K562 (cell line): ENCODE results near the gene YKT6. TPM values are rescaled to one million over a fixed set of nuclear protein-coding genes. Genes with fewer than 3 reads are reported as not detected.

Experiments
- CREB1 ChIP-seq, 2 experiments: sonication (generic) in 1 of 2; formaldehyde crosslinking in 1 of 2; IDR thresholded peaks; 2 replicates each; pipeline versions ENCODE4 v1.6.1 to v1.8.0; 2012 to 2022; ENCODE audit warnings: inconsistent platforms in 1 of 2, mild to moderate bottlenecking in 1 of 2, missing genetic modification reagents in 1 of 2, moderate library complexity in 1 of 2
- CTBP1 ChIP-seq: fragments of 450-650 bp; IDR thresholded peaks from 2 replicates; pipeline ENCODE4 v1.6.1; 2016; ENCODE audit warnings: borderline replicate concordance
- ETV1 ChIP-seq: fragments of 450-650 bp; conservative IDR thresholded peaks from 2 replicates; pipeline ENCODE4 v1.6.1; 2016; ENCODE audit warnings: missing genetic modification characterization, control low read depth, low read depth, missing compliant biosample characterization
- HCFC1 ChIP-seq: IDR thresholded peaks from 2 replicates; pipeline ENCODE4 v1.6.1; 2012; ENCODE audit warnings: low read depth, low read length, improper control_type of control experiment
- PCBP1 ChIP-seq: fragments of 200-400 bp; formaldehyde crosslinking; IDR thresholded peaks from 2 replicates; pipeline ENCODE4 v1.6.1; 2018; ENCODE audit warnings: mild to moderate bottlenecking, low read depth, low read length; ENCODE audit not compliant: poor library complexity, severe bottlenecking
- POU5F1 ChIP-seq: fragments of 150-350 bp; IDR thresholded peaks from 2 replicates; pipeline ENCODE4 v1.6.1; 2014; ENCODE audit warnings: borderline replicate concordance, low read length, low read depth, mild to moderate bottlenecking; ENCODE audit not compliant: partially characterized antibody
- RAD21 ChIP-seq, 2 experiments: fragments of 250-450 bp in 1 of 2; fragments of 450-650 bp in 1 of 2; sonication (Bioruptor Pico) in 1 of 2; formaldehyde crosslinking in 1 of 2; IDR thresholded peaks in 1 of 2; conservative IDR thresholded peaks in 1 of 2; 2 replicates each; pipeline versions ENCODE4 v1.4.0 to v1.8.0; 2020 to 2022; ENCODE audit warnings: mild to moderate bottlenecking in 2 of 2, moderate library complexity in 1 of 2
- RBM34 ChIP-seq: fragments of 200-400 bp; formaldehyde crosslinking; IDR thresholded peaks from 2 replicates; pipeline ENCODE4 v1.6.1; 2018; ENCODE audit warnings: low read length, borderline replicate concordance; ENCODE audit not compliant: insufficient read depth
- ZFP36 ChIP-seq: fragments of 150-350 bp; IDR thresholded peaks from 2 replicates; pipeline ENCODE4 v1.6.1; 2018; ENCODE audit warnings: low read length, low read depth; ENCODE audit not compliant: partially characterized antibody
- polyA plus RNA-seq, 8 experiments: library from polyadenylated mRNA; depleted of rRNA in 4 of 8; stranded (reverse) in 5 of 8; unstranded in 3 of 8; fragments of >200 nt; fragmentation: Nextera tagmentation in 2 of 8; fragmentation: Illumina TruSeq in 1 of 8; extraction: Ambion mirVana in 2 of 8; extraction: Trizol in 1 of 8; gene quantifications; 2 replicates each; pipeline versions ENCODE4 v1.2.1 to v1.2.3, GENCODE V29; 2011 to 2014; ENCODE audit warnings: inconsistent platforms in 1 of 8, missing spikeins in 1 of 8
- total RNA-seq, 7 experiments: library from RNA; depleted of rRNA in 6 of 7; stranded (reverse); fragments of >200 nt in 6 of 7; fragmentation: Illumina TruSeq in 2 of 7; extraction: Trizol in 2 of 7; gene quantifications; 2 replicates each; pipeline versions ENCODE4 v1.2.1 to v1.2.3, GENCODE V29; 2011 to 2021; ENCODE audit warnings: low replicate concordance in 1 of 7
- TF ChIP-seq, protein P1 (sequence below): IDR thresholded peaks from 2 replicates; pipeline ENCODE4 v1.6.1; 2014; ENCODE audit warnings: antibody characterized with exemption
- TF ChIP-seq, protein P2 (sequence below), 2 experiments: fragments of 450-650 bp in 1 of 2; IDR thresholded peaks; 2 replicates each; pipeline ENCODE4 v1.6.1; 2011 to 2017; ENCODE audit warnings: low read depth in 2 of 2, antibody characterized with exemption in 1 of 2, borderline replicate concordance in 1 of 2, low read length in 1 of 2, mild to moderate bottlenecking in 1 of 2, mixed read lengths in 1 of 2; ENCODE audit not compliant: control insufficient read depth in 1 of 2
- TF ChIP-seq, protein P3 (sequence below): fragments of 450-650 bp; IDR thresholded peaks from 2 replicates; pipeline ENCODE4 v1.6.1; 2017; ENCODE audit warnings: mild to moderate bottlenecking, moderate library complexity
- TF ChIP-seq, protein P4 (sequence below): sonication (generic); formaldehyde crosslinking; IDR thresholded peaks from 2 replicates; pipeline ENCODE4 v1.8.1; 2023; ENCODE audit warnings: mild to moderate bottlenecking, missing genetic modification reagents
- TF ChIP-seq, protein P5 (sequence below): IDR thresholded peaks from 3 replicates; pipeline ENCODE4 v1.6.1; 2011; ENCODE audit warnings: borderline replicate concordance, mild to moderate bottlenecking; ENCODE audit not compliant: insufficient read length, insufficient read depth

Gene YKT6
- total and polyA plus RNA-seq, 9 of the 15 experiments (the other 6 are each of a cell fraction or from before 2014, with no cell fraction given) = 1.6 to 90.6 (median 75.1) TPM

DNA sequence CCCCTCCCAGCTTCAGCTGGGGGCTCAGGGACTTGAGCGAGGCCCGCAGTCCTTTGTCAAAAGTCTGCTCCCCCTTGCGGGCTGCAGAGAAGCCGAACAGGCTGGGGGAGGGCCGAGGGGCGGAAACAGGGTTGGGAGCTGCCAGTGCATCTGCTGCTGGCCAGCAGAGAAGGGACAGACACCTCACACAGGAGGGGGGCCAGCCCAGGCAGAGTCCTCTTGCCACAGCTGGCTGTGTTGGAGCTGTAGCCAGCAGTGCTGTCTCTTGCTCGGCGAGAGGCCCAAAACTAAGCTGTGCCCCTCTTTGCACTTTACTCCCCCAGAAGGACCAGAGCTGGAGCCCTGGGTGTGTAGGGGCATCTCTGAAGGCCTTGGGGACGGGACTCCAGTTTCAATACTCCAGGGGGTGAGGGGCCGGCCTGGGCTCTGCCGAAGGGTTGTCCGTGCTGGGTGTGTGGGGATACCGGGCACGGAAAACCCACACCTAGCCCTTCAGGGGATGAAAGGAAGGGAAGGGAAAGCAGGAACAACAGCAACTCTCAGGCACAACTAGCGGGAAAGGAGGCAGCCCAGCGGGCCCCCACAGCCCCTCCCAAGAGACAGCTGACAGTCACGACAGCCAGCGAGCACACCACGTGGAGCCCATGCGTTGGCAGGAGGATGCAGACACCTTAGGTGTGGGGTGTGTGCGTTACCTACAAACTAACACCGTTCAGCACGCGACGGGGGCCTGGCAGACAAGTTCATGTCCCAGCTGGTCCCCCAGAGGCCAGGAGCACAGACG is 17.8 kb downstream of the YKT6 start (continued):
- TF ChIP-seq, protein P1, sequence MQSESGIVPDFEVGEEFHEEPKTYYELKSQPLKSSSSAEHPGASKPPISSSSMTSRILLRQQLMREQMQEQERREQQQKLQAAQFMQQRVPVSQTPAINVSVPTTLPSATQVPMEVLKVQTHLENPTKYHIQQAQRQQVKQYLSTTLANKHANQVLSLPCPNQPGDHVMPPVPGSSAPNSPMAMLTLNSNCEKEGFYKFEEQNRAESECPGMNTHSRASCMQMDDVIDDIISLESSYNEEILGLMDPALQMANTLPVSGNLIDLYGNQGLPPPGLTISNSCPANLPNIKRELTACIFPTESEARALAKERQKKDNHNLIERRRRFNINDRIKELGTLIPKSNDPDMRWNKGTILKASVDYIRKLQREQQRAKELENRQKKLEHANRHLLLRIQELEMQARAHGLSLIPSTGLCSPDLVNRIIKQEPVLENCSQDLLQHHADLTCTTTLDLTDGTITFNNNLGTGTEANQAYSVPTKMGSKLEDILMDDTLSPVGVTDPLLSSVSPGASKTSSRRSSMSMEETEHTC = no peak
- TF ChIP-seq HCFC1 (0 out of 2 replicates have a peak, but pooled peaks have one; percentile 13), ETV1 (tag) (peak; percentile 17; the same call in 1 of the 2 replicates), RAD21 (CRISPR knock-in tag; conservative IDR thresholded peaks at IDR 0.05 in 1 of 2, IDR thresholded peaks at IDR 0.05 in 1 of 2) (peak in 1 of 2 experiments; percentile 41; a peak in 1 of 4 replicates), PCBP1 (no peak), CTBP1 (peak; percentile 31; the same call in 1 of the 2 replicates), POU5F1 (no peak), RBM34 (no peak), ZFP36 (no peak), CREB1 (IDR thresholded peaks at IDR 0.05) (no peak), CREB1 (CRISPR knock-in tag; IDR thresholded peaks at IDR 0.05) (no peak; the same call in 1 of the 2 replicates)
- TF ChIP-seq, protein P2, sequence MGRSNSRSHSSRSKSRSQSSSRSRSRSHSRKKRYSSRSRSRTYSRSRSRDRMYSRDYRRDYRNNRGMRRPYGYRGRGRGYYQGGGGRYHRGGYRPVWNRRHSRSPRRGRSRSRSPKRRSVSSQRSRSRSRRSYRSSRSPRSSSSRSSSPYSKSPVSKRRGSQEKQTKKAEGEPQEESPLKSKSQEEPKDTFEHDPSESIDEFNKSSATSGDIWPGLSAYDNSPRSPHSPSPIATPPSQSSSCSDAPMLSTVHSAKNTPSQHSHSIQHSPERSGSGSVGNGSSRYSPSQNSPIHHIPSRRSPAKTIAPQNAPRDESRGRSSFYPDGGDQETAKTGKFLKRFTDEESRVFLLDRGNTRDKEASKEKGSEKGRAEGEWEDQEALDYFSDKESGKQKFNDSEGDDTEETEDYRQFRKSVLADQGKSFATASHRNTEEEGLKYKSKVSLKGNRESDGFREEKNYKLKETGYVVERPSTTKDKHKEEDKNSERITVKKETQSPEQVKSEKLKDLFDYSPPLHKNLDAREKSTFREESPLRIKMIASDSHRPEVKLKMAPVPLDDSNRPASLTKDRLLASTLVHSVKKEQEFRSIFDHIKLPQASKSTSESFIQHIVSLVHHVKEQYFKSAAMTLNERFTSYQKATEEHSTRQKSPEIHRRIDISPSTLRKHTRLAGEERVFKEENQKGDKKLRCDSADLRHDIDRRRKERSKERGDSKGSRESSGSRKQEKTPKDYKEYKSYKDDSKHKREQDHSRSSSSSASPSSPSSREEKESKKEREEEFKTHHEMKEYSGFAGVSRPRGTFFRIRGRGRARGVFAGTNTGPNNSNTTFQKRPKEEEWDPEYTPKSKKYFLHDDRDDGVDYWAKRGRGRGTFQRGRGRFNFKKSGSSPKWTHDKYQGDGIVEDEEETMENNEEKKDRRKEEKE (IDR thresholded peaks at IDR 0.05; ENCODE audit: borderline replicate concordance in 1 of 2, control insufficient read depth in 1 of 2, low read depth in 2 of 2, low read length in 1 of 2) = no peak
- TF ChIP-seq, protein P3, sequence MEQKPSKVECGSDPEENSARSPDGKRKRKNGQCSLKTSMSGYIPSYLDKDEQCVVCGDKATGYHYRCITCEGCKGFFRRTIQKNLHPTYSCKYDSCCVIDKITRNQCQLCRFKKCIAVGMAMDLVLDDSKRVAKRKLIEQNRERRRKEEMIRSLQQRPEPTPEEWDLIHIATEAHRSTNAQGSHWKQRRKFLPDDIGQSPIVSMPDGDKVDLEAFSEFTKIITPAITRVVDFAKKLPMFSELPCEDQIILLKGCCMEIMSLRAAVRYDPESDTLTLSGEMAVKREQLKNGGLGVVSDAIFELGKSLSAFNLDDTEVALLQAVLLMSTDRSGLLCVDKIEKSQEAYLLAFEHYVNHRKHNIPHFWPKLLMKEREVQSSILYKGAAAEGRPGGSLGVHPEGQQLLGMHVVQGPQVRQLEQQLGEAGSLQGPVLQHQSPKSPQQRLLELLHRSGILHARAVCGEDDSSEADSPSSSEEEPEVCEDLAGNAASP = no peak
- TF ChIP-seq, protein P4, sequence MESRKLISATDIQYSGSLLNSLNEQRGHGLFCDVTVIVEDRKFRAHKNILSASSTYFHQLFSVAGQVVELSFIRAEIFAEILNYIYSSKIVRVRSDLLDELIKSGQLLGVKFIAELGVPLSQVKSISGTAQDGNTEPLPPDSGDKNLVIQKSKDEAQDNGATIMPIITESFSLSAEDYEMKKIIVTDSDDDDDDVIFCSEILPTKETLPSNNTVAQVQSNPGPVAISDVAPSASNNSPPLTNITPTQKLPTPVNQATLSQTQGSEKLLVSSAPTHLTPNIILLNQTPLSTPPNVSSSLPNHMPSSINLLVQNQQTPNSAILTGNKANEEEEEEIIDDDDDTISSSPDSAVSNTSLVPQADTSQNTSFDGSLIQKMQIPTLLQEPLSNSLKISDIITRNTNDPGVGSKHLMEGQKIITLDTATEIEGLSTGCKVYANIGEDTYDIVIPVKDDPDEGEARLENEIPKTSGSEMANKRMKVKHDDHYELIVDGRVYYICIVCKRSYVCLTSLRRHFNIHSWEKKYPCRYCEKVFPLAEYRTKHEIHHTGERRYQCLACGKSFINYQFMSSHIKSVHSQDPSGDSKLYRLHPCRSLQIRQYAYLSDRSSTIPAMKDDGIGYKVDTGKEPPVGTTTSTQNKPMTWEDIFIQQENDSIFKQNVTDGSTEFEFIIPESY (CRISPR knock-in tag) = 0 out of 2 replicates have a peak, but pooled peaks have one; percentile 20
- TF ChIP-seq, protein P5, sequence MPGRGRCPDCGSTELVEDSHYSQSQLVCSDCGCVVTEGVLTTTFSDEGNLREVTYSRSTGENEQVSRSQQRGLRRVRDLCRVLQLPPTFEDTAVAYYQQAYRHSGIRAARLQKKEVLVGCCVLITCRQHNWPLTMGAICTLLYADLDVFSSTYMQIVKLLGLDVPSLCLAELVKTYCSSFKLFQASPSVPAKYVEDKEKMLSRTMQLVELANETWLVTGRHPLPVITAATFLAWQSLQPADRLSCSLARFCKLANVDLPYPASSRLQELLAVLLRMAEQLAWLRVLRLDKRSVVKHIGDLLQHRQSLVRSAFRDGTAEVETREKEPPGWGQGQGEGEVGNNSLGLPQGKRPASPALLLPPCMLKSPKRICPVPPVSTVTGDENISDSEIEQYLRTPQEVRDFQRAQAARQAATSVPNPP = no peak
